Hematopoietic multipotent progenitor cell treated with erythropoietin and hydrocortisone succinate and interleukin-3 and kit ligand, for 17 days (in vitro differentiated cells): ENCODE data around the gene VMP1.

Source experiments
- DNase-seq: peaks from one replicate; pipeline ENCODE4 v3.0.0-alpha.2; 2015; ENCODE audit warnings: low spot score

Gene VMP1

GRCh38 chr17:59707149-59707970 lies at the start of gene VMP1, which contains the start of gene PTRH2:
Gene VMP1, plus strand, starts transcription at chr17:59707654. Its CDS starts 23,793 bp downstream, at chr17:59731447.
Gene PTRH2, minus strand, starts transcription at chr17:59707430. Its CDS starts 9,452 bp downstream, at chr17:59697978.
- DNase-seq = peak; percentile 95

GRCh38 chr17:59666235-59666634 lies 41.2 kb upstream of the VMP1 start:
- no peak for DNase-seq

GRCh38 chr17:59668816-59669215 lies 38.6 kb upstream of the VMP1 start:
- no peak for DNase-seq

DNA sequence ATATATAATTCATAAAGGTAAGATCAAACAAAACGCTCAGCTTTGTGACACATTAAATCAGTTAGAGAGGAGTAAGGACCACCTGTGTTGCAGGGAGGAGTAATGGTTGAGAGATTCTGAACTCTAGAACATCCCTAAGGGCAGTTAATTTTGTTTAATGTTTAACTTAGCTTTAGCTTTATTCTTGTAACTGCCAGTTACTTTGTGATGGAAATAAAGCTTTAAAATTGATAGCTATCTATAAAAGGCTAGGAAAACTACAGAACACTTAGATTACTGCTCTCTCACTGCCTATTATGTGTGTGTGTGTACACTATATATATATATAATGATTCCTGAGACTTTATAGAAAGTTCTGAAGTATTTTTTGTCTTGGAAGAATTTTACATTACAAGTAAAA lies 38.0 kb upstream of the VMP1 start:
- DNase-seq = no peak

DNA sequence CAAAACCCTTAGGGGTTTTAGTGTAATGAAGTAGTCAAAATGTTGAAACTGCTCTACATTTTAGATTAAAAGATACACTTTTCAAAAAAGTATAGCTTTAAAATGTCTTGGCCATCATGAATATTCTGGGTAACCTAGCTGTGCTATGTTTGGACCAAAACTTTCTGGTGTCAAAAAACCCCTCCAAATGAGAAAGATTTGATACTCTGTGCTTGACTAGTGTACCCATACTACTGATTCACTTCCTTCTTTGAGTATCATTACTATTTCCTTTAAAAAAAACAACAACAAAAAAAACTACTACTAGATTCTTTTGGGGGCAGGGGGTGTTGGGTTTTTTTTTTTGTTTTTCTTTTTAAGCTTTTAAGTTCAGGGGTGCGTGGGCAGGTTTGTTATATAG lies 37.5 kb upstream of the VMP1 start:
- no peak for DNase-seq

GRCh38 chr17:59671386-59671785 lies 36.1 kb upstream of the VMP1 start:
- no peak for DNase-seq

DNA sequence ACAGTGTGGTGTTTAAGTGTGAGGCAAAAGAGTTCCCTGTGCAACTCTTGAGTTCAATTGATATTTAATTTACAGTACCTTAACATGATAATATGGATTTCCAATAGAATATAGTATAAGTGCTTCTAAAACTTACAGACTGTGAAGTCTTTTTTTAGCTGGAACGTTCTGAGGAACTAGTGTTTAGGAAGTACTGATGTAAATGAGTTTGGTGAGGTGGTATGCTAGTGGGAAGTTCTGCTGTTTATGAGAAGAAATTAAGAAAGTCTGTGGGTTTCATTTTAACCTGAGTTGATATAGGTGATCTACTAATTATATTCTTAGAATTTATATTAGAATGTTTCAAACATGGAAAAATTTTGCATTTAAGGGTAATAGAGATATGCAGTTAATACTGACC lies 32.2 kb upstream of the VMP1 start:
- DNase-seq = no peak

- no peak for DNase-seq
Observed at GRCh38 chr17:59676716-59677115, 30.7 kb upstream of the VMP1 start.

DNA sequence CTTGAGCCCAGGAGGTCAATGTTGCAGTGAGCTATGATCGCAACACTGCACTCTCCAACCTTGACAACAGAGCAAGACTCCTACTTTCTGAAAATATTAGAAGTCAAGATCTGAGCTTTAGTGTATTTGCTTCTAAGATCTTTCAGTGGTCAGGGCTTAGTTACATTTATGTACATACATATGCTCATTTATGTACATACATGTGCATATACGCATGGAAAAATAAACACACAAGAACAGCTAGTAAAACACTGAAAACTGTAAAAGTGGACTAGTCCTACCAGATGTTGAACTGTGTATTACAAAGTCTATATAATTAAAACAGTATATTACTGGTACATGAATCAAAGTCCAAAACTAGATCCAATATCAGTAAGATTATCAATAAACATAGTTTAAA lies 28.5 kb upstream of the VMP1 start:
- DNase-seq = no peak

- DNase-seq = no peak
Observed at GRCh38 chr17:59680314-59680713, 27.1 kb upstream of the VMP1 start.

- DNase-seq = no peak
Observed at GRCh38 chr17:59683283-59683682, 24.2 kb upstream of the VMP1 start.

GRCh38 chr17:59684967-59685366 lies 22.5 kb upstream of the VMP1 start:
- peak; percentile 35 for DNase-seq

- DNase-seq = no peak
Observed at GRCh38 chr17:59688008-59688407, 19.4 kb upstream of the VMP1 start.

DNA sequence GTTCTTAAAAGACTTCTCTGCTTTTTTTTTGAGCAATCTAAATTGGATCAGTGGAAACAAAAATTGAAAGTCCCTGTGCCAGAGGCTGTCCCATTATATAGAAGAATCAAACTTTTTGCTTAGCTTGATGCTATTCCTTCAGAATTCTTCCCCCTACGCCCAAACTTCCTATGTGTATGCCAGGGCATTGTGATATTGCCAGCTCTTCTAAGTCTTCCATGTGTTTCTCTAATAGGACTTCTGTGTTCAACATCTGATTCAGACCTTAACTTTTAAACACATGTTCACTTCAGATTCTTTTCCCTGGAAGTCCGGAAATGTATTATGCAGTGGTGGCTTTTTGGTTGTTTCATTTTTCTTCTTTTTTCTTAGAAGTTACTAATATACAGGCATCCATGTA lies 19.0 kb upstream of the VMP1 start:
- no peak for DNase-seq

DNA sequence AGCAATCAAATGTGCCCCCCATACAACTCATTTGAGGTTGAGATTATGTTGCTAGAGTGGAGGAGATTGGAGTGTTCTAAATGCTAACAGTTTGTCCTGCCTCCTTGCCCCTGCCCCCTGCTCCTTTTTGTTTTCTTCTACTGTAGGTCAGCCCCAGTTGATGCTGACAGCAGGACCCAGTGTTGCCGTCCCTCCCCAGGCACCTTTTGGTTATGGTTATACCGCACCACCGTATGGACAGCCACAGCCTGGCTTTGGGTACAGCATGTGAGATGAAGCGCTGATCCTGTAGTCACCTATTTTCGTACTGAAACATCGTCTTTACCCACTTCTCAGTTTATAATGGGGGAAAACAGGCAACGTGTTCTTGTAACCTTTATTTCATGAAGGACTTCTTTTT lies 13.9 kb upstream of the VMP1 start:
- no peak for DNase-seq

GRCh38 chr17:59694344-59694743 lies 13.1 kb upstream of the VMP1 start:
- no peak for DNase-seq

GRCh38 chr17:59695945-59696681 lies 11.3 kb upstream of the VMP1 start:
- DNase-seq = no peak

DNA sequence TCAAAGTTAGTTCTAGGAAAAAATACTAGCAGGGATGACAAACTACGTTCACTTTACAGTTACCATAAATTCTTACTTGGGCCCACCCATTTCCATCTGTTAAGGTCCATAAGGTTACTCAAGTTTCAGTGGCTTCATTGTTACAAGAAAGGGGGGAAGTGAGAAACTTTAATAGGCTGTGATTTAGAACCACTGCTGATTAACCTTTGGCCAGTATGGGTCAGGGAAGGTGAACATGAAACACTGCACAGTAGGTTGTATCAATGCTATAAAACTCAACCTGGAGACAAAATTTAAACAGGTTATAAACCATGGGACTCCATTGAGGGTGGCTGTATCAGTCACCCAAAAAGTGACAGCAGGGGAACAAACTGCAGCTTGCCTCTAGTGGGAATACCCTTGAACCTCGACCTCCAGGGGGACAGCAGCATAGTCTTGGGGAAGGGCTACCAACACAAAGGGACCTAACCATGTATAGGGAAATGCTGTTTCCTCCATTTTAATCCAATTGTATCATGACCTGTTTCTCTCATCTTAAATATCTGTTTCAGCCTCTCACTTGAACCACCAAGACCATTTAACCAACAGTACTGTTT lies 10.7 kb upstream of the VMP1 start:
- DNase-seq = no peak

- DNase-seq = no peak
Observed at GRCh38 chr17:59698143-59698542, 9.3 kb upstream of the VMP1 start.

DNA sequence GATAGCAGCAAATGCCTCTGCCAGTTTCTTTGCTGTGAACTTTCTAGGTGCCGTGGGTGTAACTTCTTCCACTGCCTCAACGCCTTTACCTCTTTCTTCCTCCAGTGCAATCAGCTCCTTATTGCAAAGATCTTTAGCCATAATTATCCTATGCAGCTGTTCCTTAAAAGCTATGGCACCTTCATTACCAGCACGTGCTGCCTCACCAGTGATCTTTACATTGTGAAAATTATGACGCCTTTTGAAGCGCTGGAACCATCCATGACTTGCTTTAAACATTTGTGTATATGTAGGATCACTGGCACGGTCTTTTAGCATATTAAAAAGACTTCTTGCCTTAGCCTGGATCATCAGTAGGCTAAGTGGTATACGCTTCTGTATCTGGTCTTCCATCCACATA lies 8.2 kb upstream of the VMP1 start:
- DNase-seq = no peak

GRCh38 chr17:59699786-59700185 lies 7.7 kb upstream of the VMP1 start:
- DNase-seq = no peak

- no peak for DNase-seq
Observed at GRCh38 chr17:59702304-59702703, 5.2 kb upstream of the VMP1 start.

GRCh38 chr17:59707971-59708430 lies 547 bp downstream of the VMP1 start:
- no peak for DNase-seq
